ENCODE measurements around the gene PAXIP1. TPM values are rescaled to one million over a fixed set of nuclear protein-coding genes. Genes with fewer than 3 reads are reported as not detected.

PAXIP1 gene
- polyA plus RNA-seq, 10 donors, result 8.8 to 14.3 (median 11.6) TPM

DNA sequence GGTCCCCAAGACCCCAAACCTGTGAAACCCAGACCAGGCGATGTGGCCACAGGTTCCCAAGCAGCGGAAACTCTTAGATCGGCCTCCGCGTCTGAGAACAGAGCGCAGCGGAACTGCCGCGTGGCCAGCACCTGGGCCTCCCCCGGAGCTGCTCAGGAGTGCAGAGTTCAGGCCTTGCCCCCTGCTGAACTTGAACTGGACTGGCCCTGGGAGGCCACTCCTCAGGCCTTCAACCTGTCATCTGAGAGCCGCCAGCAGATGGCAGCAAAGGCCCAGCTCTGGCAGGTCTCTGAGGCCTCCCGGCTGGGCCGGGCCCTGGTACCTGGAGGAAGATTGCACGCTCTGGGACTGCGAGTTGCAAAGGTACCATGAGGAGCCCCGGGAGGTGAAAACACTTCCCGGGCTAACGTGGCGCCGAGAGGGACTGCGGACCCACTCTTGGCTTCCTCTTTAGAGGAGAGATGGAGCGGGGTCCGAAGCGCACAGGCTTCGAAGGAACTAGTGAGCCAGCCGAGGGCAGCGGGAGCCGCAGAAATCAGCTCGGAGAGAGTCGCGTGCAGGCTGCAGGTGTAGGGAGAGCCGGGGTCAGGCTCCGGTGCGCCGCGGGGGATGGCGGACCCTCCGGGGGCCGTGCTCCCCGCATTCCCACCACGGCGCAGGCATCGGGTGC, 89.2 kb downstream of the PAXIP1 start:
- peak; percentile 59 to 91 (median 82) for DNase-seq

DNA sequence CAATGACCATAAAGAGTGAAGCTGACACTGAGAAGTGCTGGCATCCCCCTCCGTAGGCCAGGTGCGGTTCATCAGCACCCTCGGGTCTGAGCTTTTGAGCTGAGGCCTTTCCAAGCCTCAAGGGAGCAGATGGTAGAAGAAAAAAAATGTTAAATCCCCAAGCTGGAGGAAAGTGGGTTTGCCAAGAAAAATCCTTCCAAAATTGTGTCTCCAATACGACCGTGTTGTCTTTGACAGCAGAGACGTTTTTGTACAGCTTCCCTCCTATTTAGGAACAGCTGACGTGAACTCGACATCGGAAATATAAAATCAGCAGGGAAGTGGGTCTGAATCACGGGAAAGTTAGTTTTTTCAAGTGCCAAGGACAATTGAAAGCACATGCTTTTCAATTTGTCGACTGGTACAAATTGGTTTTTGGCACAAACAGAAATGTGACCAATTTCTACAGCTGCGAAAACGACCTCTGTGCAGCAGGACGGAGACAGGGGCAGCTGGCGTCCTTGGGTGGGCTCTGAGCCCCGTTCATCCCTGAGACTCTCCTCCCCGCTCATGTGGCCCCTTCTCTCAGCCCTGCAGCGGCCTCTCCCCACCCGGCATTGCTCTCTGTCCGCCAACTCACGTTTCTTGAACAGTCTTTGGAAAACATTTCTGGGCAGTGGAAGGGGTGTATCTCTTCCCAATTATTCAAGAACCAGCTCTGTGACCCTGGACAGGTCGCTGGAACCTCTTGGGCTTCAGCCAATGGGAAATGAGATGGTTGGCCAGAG, 89.9 kb downstream of the PAXIP1 start:
- DNase-seq, result peak; percentile 31 to 64 (median 32)

DNA sequence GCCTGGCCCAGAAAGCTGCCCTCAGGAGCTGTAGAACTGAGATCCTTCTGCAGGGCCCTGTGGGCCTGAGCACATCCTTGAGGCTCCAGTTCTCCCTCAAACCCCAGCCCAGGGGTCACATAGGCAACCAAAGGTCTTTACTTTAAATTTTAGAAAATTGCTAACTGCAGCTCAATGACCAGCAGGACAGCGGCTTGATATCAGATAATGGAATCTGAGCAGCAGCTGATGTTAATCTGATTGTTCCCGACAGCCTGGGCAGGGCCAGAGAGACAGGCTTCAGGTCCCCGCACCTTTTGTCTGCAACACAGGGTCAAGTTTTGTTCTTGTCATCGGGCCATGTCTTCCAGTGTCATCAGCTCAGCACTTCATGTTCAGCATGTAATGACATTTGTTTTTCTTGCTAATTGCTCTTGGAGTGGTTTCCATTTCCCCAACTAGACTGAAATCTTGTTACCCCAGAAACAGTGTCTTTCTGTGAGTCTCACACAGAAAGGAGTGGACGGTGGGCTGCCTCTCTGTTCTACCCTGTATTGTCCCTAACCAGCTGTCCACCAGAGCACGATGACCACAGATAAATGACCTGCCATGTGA, 91.0 kb downstream of the PAXIP1 start:
- DNase-seq, result no peak

DNA sequence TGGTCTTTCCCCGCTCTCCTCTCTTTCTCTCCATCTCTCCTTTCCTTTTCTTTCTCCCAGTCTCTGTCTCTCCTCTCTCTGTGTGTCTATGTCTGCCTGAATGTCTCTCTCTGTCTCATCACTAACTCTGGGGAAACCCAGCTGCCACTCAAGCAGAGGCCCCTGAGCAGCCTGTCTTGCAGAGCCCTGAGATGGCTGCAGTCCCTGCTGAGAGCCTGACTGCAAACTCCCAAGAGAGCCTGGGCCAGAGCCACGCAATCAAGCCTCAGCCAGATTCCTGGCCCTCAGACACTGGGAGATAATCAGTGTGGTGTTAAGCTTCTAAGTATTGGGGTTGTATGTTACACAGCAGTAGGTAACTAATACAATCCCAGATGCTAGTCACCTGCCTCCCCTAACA, 91.5 kb downstream of the PAXIP1 start:
- no peak for DNase-seq

DNA sequence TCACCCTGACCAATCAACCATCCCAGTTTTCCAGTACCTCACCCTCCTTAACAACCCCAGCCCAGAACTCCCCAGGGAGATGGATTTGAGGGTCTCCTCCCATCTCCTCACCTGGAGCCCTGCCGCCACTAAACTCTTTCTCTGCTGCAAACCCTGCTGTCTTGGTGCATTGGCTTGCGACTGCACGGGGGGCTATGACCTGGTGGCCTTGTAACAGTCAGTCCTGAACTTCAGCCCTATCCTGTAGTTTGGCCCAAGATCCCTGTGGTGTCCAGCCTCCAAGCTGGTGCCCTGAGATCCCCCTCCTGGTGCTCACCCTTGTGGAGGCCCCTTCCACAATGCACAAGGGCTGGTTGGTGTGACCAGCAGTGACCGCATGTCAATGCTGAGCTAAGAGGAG, 91.9 kb downstream of the PAXIP1 start:
- no peak for DNase-seq

DNA sequence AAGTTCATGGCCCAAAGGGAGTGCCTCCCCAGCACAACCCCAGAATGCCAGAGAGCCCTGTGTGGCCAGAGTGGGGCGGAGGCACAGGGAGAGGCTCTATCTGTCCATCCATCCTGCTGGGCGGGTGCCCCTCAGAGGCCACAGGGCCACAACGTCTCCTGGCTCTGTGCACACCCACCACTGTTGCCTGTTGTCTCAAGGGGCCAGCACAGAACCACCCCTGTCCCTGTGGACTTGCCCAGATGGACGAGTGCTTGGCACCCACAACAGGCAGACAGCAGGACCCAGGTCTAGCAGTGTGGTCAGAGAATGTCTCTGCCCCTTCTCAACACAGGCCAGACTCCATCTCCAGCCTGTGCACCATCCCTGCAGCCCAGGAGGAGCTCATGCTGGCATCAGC, 92.8 kb downstream of the PAXIP1 start:
- DNase-seq, result no peak

DNA sequence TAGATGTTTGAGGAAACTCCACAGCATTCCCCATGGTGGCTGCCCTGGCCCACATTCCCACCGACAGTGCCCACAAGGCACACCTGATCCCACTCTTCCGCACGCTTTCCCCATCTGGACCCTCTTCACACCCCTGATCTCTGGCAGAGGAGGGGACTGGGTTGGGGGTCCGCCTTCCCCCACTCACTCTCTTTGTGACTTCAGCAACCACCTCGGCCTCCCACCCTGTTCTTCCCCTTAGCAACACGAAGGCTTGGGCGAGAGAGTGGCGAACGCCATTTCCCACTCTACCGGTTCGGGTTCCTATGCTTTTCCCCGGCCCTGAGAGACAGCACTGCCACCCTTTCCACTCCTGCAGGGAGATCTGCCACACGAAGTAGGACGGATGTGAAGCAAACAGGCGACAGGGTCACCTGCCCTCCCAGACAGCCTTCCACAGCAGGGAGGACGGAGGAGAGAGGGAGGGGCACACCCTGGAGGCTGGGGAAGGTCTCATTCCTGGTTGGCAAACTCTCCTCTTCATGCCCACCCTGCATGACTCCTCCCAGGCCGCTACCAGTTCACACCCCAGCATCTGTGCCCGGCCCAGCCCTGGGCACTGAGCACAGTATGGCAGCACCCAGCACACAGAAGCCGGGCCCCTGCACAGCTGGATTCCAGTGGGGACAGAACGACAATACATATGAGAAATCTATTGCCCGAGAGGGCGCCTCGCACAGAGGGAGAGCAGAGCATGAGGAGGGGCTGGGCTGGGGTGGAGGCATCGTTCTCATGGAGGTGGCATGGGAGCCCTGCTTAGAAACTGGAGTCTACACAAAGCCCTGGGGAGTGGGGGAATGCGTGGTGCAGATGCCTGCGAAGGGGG, 93.5 kb downstream of the PAXIP1 start:
- no peak for DNase-seq

DNA sequence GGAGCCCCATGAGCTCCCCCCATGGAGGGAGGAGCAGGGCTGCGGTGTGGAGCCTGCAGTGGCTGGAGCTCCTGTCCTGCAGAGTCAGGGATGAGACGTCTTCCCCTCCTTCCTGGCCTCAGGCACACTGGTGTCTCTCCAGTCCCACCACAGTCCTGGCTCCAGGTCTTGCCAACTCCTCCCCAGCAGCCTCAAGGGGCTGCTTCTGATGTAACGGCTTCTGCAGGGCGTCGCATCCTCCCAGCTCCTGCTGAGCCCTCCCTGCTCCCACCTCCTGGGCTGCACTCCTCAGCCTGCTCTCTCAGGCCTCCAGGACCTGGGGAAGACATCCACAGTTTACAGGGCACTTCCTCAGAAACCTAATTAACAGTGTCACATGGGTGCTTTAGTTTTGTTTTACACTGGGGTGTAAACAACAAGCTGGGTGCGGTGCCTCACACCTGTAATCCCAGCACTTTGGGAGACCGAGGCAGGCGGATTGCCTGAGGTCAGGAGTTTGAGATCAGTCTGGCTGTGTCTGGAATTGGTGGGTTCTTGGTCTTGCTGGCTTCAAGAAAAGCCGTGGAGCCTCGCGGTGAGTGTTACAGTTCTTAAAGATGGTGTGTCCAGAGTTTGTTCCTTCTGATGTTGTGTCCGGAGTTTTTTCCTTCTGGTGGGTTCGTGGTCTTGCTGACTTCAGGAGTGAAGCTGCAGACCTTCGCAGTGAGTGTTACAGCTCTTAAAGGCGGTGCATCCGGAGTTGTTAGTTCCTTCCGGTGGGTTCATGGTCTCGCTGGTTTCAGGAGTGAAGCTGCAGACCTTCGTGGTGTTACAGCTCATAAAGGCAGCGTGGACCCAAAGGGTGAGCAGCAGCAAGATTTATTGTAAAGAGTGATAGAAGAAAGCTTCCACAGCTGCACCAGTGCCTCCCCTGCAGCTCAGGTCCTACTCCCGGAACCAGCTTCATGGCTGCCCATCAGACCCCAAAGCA, 95.0 kb downstream of the PAXIP1 start:
- DNase-seq, result no peak

DNA sequence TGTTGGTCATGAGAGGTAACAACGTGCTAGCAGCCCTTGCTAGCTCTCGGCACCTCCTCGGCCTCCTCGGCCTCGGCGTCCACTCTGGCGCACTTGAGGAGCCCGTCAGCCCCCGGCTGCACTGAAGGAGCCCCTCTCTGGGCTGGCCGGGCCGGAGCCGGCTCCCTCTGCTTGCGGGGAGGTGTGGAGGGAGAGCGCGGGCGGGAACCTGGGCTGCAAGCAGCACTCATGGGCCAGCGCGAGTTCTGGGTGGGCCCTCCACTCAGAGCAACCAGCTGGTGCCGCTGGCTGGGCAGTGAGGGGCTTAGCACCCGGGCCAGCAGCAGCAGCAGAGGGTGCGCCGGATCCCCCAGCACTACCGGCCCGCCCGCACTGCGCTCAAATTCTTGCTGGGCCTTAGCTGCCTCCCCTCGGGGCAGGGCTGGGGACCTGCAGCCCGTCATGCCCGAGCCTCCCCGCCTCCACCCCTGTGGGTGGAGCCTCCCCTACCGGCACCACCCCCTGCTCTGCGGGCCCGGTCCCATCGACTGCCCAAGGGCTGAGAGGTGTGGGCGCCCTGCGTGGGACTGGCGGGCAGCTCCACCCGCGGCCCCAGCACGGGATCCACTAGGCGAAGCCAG, 96.1 kb downstream of the PAXIP1 start:
- DNase-seq, result no peak

DNA sequence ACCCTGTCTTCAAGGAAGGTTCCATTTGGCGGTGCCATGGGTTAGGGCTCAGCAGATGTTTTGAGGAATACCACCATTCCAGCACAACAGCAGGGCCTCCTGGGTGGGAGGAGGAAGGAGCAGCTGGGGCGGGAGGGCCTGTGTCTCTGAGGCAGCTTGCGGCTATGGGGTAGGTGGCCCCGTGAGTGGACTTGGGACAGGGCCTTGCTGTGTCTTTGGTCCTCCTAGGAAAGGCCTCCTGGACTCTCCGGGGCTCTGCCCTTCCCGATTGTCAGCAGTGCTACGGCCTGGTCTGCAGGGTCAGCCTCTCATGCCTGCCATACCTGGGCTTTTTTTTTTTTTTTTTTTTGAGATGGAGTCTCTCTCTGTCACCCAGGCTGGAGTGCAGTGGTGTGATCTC, 96.7 kb downstream of the PAXIP1 start:
- no peak for DNase-seq

DNA sequence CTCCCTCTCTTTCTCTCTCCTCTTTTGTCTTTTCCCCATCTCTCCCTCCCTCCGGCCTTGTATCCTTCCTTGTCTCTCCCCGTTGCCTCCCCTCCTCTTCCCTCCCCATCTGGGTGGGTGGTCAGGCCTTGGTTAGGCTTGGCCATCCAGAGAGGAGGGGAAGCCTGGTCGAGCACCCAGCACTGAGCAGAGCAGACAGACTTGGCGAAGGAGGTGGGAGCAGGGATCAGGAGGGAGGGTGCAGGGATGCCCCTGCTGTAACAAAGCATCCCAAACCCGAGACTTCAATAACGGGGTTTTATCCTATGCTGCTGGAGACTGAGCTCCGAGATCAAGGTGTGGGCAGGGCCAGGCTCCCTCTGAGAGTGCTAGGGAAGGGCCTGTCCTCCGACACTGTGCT, 97.3 kb downstream of the PAXIP1 start:
- DNase-seq, result no peak

DNA sequence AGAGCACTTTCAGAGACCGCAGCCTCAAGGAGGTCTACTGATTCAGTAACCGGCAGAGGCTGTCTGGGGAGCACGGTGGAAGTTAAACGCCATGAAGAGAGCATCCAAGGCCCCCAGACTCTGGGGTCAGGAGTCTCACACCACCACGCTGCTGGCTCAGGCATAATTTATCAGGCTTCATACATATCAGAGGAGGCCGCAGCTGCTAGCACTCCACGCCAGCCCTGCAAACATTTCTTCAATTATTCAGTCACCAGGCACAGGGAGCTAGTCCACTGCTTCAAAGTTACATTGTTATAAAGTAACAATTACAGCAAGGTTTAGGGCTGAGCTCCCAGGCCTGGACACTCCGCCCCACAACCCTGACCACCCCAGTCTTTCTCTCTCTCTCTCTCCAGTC, 97.8 kb downstream of the PAXIP1 start:
- no peak for DNase-seq

DNA sequence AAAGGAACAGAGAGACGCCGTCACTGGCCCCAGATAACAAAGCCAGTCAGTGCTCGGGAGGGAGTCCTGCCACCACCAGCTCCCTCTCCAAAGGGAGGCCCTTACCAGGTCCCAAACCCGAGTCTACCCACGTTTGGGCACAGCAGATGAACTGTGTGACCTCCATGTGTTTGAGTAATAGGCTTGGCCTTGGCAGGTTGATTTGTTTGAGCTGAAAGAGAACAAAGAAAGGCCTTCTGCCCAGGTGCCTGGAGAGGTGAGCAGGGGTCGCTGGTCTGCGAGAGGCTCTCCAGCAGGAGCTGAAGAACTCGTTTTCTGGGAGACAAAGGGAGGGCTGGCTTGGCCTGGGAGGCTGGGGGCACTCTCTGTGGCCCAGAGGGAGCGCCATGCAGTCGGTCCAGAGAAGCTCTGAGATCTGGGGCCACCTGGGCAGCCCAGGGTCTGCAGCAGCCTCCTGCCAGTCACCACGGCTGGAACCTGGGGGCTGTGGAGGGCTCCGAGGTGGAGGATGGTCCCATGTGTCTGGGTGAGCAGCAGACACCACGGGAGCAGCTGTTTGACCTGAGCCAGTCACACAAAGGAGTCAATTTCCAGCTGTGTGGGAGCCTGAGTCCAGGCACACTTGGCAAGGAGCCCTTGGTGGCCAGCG, 99.7 kb downstream of the PAXIP1 start:
- no peak for DNase-seq

DNA sequence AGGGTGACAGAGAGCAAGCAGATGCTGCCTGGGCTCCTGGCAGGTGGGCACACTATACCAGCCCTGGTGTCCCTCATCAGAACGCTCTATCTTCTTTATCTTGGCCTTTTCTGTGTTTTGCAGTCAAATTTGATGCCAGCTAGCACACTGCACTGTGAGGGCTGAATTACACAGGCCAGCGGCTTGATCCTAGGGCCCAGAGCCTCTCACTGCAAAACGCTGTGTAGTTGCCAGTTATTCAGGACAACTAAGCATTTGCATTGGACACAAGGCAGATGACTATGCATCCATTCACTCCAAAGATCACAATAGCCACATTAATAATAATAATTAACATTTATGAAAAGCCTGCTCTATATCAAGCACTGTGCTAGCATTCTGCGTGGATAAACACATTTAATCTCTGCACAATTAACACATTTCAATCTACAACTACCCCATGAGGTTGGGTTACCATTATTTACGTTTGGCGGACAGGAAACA, 100.3 kb downstream of the PAXIP1 start:
- DNase-seq, result no peak

DNA sequence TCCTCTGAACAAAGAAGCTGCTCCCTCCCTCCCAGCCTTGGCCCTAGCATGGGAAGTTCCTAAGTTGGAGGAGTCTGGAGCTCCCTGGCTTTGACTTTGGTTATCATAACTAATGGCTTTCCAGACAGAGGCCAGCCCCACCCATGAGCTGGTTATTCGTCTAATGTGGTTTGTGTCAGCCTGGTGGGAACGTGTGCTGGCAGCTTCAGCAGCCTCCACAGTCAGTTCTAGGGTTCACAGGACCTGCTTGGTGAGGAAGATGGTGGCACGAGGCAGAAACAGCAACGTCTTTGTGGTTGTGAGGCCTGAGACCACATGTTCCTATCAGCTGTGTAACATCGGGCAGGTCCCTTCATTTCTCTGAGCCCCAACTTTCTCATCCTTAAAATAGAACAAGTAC, 103.1 kb downstream of the PAXIP1 start:
- no peak for DNase-seq

DNA sequence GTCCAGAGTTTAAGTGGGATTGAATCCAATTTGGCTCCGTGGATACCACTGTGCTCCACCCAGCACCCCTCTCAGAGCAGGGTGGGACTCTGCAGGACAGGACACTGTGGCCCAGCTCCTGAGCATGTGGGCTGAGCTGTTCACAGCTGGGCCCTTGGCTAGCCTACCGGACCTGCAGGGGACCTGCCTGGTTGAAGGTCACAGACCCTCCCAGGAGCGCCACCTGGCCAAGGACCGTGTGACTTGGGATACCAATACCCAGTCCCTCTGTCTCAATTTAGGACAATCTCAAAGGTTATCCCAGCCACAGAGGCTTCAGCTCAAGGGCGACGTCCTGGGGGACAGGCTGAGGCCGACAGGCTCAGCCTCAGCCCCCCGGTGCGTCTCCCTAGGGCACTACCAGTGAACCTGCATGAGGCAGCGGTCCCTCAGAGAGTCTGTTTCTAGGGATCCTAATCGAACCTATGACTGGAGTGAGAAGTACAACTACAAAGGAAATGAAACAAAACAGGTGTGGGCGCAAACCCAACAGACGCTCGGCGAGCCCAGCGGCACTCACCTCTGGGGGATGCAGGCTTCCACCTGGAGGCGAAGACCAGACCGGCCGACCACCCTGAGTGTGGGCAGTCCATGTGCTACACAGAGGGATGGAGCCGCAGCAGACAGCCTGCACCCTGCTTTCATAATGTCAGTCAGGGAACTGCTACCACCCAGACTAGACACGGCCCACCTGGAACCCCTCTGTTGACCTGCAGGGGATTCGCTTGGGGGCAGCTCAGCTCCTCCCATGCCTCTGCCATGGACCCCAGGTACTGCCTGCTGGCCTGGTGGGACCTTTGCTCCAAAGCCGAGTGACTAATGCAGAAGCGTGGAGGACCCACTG, 103.7 kb downstream of the PAXIP1 start:
- no peak for DNase-seq

DNA sequence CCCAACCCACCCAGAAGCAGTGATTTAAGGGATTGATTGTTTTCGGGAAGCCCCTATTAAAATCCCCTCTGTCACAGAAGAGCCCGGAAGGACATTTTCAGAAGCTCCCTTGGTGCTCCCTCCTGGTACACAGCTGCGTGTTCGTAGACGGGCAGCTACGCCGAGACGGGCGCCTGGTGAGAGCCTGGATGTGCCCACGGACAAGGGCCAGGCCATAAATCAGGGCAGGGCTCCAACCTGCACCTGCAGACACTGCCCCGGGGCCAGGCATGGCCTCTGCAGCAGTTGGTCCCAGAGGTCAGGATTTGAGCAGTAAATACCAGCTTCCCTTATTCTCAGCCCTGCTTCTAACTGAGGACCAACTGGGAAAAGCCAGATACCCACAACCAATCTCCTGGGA, 106.8 kb downstream of the PAXIP1 start:
- no peak for DNase-seq
